HG03558 (cell line): ENCODE results near the gene FKBP3.
"Not testable (repeated sequence)": the region's sequence is repeated elsewhere in the genome, so short reads cannot be mapped to it uniquely, and the experiment has no call there.

Experiments used
- ATAC-seq: cut with Tn5 transposase; IDR thresholded peaks from one replicate; pipeline ENCODE4 v1.9.1; 2021; ENCODE audit warnings: moderate number of reproducible peaks; ENCODE audit not compliant: unreplicated experiment; ENCODE audit errors: extremely low read depth

FKBP3 gene

GRCh38 chr14:45114327-45114726 is 20.0 kb downstream of the FKBP3 start:
- ATAC-seq: no peak

- ATAC-seq: no peak
Measured at GRCh38 chr14:45112896-45113781, 21.1 kb downstream of the FKBP3 start.

GRCh38 chr14:45104561-45104960 is 29.7 kb downstream of the FKBP3 start:
- no peak for ATAC-seq

- no peak for ATAC-seq
Measured at GRCh38 chr14:45103806-45104205, 30.5 kb downstream of the FKBP3 start.

GRCh38 chr14:45096218-45096617 is 38.1 kb downstream of the FKBP3 start:
- no peak for ATAC-seq

DNA sequence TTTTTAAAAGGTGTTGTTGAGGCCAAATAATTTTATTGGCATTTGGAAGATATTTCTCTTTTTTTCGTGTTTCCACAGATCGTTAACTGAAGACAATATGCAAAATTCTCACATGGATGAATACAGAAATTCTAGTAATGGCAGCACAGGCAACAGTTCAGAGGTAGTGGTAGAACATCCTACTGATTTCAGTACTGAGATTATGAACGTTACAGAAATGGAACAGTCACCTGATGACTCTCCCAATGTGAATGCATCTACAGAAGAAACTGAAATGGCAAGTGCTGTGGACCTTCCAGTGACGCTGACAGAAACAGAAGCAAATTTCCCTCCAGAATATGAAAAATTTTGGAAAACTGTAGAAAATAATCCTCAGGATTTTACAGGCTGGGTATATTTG is 39.1 kb downstream of the FKBP3 start:
- no peak for ATAC-seq

DNA sequence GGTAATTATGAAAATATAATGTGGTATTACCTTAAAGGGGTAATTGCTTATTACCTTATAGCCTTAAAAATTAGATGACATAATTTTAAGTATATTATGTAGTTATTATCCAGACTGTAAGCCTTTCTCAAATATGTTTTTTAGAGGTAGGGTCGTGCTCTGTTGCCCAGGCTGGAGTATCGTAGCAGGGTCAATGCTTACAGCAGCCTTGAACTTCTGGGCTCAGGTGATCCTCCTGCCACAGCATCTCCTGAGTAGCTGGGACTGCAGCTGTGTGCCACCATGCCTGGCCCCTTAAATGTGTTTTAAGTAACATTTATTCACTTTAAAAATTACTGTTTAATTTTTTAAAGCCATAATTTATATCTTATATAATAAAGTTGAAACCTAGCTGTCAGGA is 40.0 kb downstream of the FKBP3 start:
- no peak for ATAC-seq

DNA sequence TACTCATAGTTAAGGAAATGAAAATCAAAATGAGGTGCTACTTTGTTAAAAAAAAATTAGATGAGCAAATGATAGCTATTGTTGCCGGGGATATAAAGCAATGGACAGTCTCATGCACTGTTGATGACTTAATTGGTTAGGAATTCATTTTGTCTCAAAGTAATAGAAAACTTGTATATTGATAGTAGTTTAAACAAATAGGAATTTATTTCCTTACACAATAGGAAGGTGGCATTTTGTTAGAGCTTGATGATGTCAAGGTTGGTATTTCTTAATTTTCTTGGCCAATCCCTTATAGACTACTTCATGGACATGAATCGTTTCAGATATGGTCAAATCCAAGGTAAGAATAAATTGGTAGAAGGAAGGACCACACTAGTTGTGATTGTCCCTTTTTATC is 42.6 kb downstream of the FKBP3 start:
- no peak for ATAC-seq

- peak; percentile 88 for ATAC-seq
Measured at GRCh38 chr14:45089813-45090212, 44.5 kb downstream of the FKBP3 start.

GRCh38 chr14:45084946-45085346 is 49.3 kb downstream of the FKBP3 start:
- ATAC-seq: no peak

DNA sequence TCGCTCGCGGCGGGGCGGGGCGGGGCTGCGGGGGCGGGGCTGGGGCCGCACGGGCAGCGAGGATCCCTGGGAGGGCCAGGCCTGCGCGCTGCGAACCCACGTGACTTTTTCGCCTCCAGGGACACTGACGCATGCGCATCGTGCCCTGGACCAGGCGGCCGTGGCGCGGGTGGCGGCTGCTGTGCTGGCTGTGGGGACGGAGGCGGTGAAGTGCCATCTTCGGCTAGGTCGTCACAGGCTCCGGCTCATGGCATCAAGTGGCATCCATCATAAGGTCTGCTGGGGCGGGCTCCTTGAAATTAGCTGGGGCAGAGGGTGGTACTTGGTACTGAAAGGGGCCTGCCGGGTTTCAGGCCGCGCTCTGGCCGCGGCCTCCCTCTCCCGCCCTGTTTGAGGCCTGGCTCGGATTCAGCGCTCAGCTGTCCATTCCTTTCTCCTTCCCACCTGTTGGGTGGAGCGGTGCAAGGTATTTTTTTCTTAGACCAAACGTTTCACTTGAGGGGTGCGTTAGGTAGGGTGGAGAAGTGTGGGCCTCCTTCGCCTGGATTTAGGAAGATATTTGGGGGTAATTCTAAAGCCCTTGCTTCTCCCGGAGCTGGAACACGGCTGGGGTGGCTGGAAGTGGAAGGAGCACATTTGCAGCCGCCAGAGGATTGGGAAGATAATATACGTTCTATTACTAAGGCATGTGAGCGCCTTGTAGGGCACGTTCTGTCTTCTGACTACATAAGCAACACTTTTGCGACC is 50.1 kb downstream of the FKBP3 start, which contains the start of gene PRPF39:
TSS of gene PRPF39 (plus strand) at position 141 of the 747 bp plus-strand sequence. CDS start 11,124 bp downstream, outside the sequence.
- ATAC-seq: peak; percentile 86

DNA sequence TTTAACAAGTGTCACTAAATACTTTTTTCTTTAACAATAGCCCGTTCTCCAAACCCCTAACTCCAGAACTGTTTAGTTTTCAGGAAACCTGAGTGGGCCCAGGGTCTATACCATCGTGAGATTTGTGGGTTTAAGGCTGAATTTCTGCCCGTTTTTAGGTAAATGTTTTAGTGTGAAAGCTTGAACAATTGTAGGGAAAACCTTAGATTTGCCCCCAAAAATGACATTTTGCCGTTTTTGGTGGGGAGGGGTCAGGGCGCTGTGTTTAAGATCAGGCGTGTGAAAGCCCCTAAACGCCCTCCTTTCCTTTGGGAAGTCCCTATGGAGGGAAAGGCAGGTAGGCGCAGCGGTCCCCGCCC is 50.7 kb downstream of the FKBP3 start:
- ATAC-seq: no peak

DNA sequence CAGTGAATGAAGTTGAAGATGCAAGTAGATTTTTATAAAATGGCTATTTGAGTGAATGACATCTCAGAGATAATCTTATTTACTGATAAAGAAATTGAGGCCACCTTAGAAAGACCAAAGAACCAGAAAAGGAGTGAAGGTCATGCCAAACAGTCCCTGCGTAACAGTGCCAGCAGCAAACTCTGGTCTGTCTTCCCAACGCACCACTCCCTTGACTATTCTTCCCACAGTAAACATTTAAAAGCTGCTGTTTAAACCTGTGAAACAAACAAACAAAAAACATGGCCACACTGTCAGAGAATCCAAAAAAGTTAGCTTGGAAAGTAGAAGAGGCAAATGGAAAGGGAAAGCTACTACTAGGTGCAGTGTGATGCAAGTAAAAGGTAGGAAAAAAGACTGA is 51.9 kb downstream of the FKBP3 start:
- no peak for ATAC-seq

DNA sequence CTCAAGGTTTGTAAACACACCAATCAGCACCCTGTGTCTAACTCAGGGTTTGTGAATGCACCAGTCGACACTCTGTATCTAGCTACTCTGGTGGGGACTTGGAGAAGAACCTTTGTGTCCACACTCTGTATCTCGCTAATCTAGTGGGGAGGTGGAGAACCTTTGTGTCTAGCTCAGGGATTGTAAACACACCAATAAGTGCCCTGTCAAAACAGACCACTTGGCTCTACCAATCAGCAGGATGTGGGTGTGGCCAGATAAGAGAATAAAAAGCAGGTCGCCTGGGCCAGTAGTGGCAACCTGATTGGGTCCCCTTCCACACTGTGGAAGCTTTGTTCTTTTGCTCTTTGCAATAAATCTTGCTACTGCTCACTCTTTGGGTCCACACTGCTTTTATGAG is 53.2 kb downstream of the FKBP3 start:
- ATAC-seq: not testable (repeated sequence)

- ATAC-seq: not testable (repeated sequence)
Measured at GRCh38 chr14:45080416-45080968, 53.8 kb downstream of the FKBP3 start.

GRCh38 chr14:45078323-45078722 is 56.0 kb downstream of the FKBP3 start:
- no peak for ATAC-seq

GRCh38 chr14:45073231-45073879 is 60.9 kb downstream of the FKBP3 start:
- ATAC-seq: no peak

DNA sequence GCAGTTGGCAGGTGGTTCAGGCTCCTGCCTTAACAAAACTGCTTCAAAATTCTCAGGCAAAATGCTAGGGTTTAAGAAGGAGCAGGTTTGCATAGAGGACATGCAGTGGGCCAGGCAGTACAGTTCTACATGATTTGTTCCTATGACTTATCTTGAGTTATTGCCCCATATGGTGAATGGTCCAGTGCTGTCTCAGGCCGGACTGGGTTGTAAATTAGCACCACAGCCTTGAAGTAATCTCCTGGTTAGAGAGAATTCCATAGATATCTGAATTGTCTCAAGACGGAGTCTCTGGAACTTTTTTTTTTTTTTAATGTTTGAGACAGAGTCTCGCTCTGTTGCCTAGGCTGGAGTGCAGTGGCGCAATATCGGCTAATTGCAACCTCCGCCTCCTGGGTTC is 62.2 kb downstream of the FKBP3 start:
- ATAC-seq: no peak

GRCh38 chr14:45070215-45070614 is 64.1 kb downstream of the FKBP3 start:
- ATAC-seq: no peak

- ATAC-seq: no peak
Measured at GRCh38 chr14:45068396-45068795, 65.9 kb downstream of the FKBP3 start.

DNA sequence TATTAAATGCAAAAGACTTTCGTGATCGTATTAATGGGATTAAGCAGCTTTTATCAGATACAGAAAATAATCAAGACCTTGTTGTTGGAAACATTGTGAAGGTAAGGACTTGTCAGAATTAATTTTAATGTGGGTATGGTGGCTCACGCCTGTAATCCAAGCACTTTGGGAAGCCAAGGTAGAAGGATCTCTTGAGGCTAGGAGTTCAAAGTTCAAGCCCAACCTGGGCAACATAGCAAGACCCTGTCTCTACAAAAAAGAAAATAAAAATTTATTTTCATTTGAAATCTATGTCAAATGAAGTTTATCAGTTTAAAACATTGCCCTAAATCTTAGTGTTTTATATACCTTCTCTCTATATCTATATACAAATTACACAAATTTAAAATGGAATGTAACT is 67.6 kb downstream of the FKBP3 start:
- ATAC-seq: no peak
